Measurements from ENCODE around the gene LAMTOR4. TPM values are rescaled to one million over a fixed set of nuclear protein-coding genes. Genes with fewer than 3 reads are reported as not detected.

The LAMTOR4 gene
- total and polyA plus RNA-seq, 10 of the 15 experiments (the other 5 are each of a cell fraction or from before 2014, with no cell fraction given): 73.4 to 297 (median 196) TPM

- H4K20me1 ChIP-seq (ENCODE audit: control insufficient read depth, insufficient read depth): no peaks in the 10 kb centered on the region
- in situ Hi-C loops (cut with MboI): no loop called here
- ATAC-seq (peak; percentile 83), DNase-seq (ENCODE audit: low read depth, low spot score) (no peak), FAIRE-seq (peak; percentile 89)
- H3K4me1 ChIP-seq (ENCODE audit: control insufficient read depth, insufficient read depth, low read length): peaks cover 29% of the 10 kb centered on the region
- ChIA-PET POLR2A (interaction anchor here (0.6 to 1.5 kb wide), 11 partner anchors 10 to 43 kb away, joined by 3 to 9 read pairs (median 4); no protein-coding TSS in a partner anchor), RAD21 (ENCODE audit: unreplicated experiment) (interaction anchor here (0.7 to 2.6 kb wide), 20 partner anchors 9 to 217 kb away, joined by 3 to 35 read pairs (median 6); partner anchors contain the start of genes GPC2, LAMTOR4, MBLAC1 and STAG3), SMC1A (ENCODE audit: uncharacterized antibody, unreplicated experiment) (interaction anchor here (0.8 to 3.9 kb wide), 12 partner anchors 8 to 217 kb away, joined by 3 to 140 read pairs (median 6); partner anchors contain the start of genes STAG3 and TRAPPC14), CTCF (interaction anchor here (0.6 to 3.9 kb wide), 27 partner anchors 9 to 217 kb away, joined by 3 to 113 read pairs (median 6); partner anchors contain the start of genes GAL3ST4, GPC2, LAMTOR4 and PVRIG)
- intact Hi-C loops (cut with micrococcal nuclease; ENCODE audit: unreplicated experiment): loop anchor here (2.0 kb wide), 1 partner anchor 29 kb away; the partner anchor contains the start of gene PVRIG
- no TSS peak for BruUV-seq (replicated peaks)
- no peaks in the 10 kb centered on the region for H3K27me3 ChIP-seq (replicated peaks in 1 of 2; ENCODE audit: control insufficient read depth in 2 of 2, insufficient read depth in 2 of 2, low read length in 1 of 2)
- no peaks in the 10 kb centered on the region for H3K9me3 ChIP-seq (replicated peaks; ENCODE audit: control insufficient read depth, insufficient read depth, low read length)
- H3K4me2 ChIP-seq (ENCODE audit: control insufficient read depth, insufficient read depth): no peak overlapping the region
- H3K79me2 ChIP-seq (ENCODE audit: control insufficient read depth, insufficient read depth, low read length): no peaks in the 10 kb centered on the region
- H2AFZ ChIP-seq (ENCODE audit: control insufficient read depth, low read depth, low read length): peak overlapping the region; percentile 55; the same call in 1 of the 2 replicates
- H3K27ac ChIP-seq (ENCODE audit: control insufficient read depth, insufficient read depth): no peak overlapping the region
- WGBS (ENCODE audit: insufficient coverage, insufficient replicate concordance, low lambda C conversion rate, missing lambda C conversion rate): 1% methylated on average over 4 of the region's 4 CpGs
- H3K9ac ChIP-seq (ENCODE audit: control insufficient read depth, insufficient read depth, low read length): no peak overlapping the region
- no peaks in the 10 kb centered on the region for H3K36me3 ChIP-seq (ENCODE audit: control insufficient read depth in 2 of 2, insufficient read depth in 2 of 2, low read length in 1 of 2)
- TF ChIP-seq KAT2A (conservative IDR thresholded peaks at IDR 0.05; ENCODE audit: control insufficient read depth, low read depth, low read length) (no peak), STAT3 (IDR thresholded peaks at IDR 0.05; ENCODE audit: low read depth, low read length) (no peak), ZSCAN29 (IDR thresholded peaks at IDR 0.05) (no peak), RAD21 (IDR thresholded peaks at IDR 0.05; ENCODE audit: insufficient read depth, low read depth, low read length) (peak; percentile 71), SMC3 (IDR thresholded peaks at IDR 0.05; ENCODE audit: borderline replicate concordance, low read length) (peak; percentile 63; the same call in 1 of the 2 replicates), RELB (IDR thresholded peaks at IDR 0.05; ENCODE audit: low read depth) (0 out of 2 replicates have a peak, but pooled peaks have one; percentile 15), SKIL (IDR thresholded peaks at IDR 0.05; ENCODE audit: low read depth, poor library complexity, severe bottlenecking) (peak; percentile 45), SPI1 (IDR thresholded peaks at IDR 0.05; ENCODE audit: borderline replicate concordance, insufficient read depth, low read depth, low read length) (peak; percentile 35; the same call in 1 of the 2 replicates), CTCF (IDR thresholded peaks at IDR 0.05 in 2 of 3, conservative IDR thresholded peaks at IDR 0.05 in 1 of 3; ENCODE audit: control insufficient read depth in 2 of 3, extremely low read depth in 1 of 3, insufficient read depth in 1 of 3, low read depth in 3 of 3, low read length in 3 of 3) (peak; percentile 42 to 55 (median 44); a peak in 5 of 6 replicates)
- no peak overlapping the region for H3K4me3 ChIP-seq
These were observed 41.5 kb downstream of the LAMTOR4 start for GRCh38 chr7:100190048-100190711.

Data from GM12878 (cell line).